Esophagus squamous epithelium (tissue), 4 donors: Measurements from ENCODE around the gene UBE2I.

Experiments
- CTCF ChIP-seq, 6 experiments: fragments of 450-650 bp in 4 of 6; fragments of 200-600 bp in 2 of 6; sonication (generic) in 2 of 6; IDR thresholded peaks; one replicate each; pipeline ENCODE4 v1.5.1; 2016 to 2019; ENCODE audit warnings: antibody characterized with exemption in 6 of 6, mild to moderate bottlenecking in 4 of 6, moderate library complexity in 4 of 6
- POLR2A ChIP-seq, 4 donors: fragments of 450-650 bp; IDR thresholded peaks; one replicate each; pipeline ENCODE4 v1.6.1; 2017; ENCODE audit warnings: antibody characterized with exemption in 4 of 4, mild to moderate bottlenecking in 4 of 4, moderate library complexity in 3 of 4

GRCh38 chr16:1344499-1344898, 35.1 kb downstream of the UBE2I start:
- TF ChIP-seq POLR2A (IDR thresholded peaks at IDR 0.05) (no peak), CTCF (IDR thresholded peaks at IDR 0.05) (no peak)
